Loucy (cell line): Measurements from ENCODE around the gene SLC8A2.

Experiments
- EZH2phosphoT487 ChIP-seq: fragments of 200-600 bp; IDR thresholded peaks from 2 replicates; pipeline ENCODE4 v1.6.1; 2018; ENCODE audit warnings: antibody characterized with exemption, mild to moderate bottlenecking, moderate library complexity, borderline replicate concordance
- TF ChIP-seq, protein P1 (sequence below): fragments of 200-600 bp; sonication (generic); conservative IDR thresholded peaks from 2 replicates; pipeline ENCODE4 v1.5.1; 2014; ENCODE audit warnings: mild to moderate bottlenecking, antibody characterized with exemption, low read length

- TF ChIP-seq, protein P1, sequence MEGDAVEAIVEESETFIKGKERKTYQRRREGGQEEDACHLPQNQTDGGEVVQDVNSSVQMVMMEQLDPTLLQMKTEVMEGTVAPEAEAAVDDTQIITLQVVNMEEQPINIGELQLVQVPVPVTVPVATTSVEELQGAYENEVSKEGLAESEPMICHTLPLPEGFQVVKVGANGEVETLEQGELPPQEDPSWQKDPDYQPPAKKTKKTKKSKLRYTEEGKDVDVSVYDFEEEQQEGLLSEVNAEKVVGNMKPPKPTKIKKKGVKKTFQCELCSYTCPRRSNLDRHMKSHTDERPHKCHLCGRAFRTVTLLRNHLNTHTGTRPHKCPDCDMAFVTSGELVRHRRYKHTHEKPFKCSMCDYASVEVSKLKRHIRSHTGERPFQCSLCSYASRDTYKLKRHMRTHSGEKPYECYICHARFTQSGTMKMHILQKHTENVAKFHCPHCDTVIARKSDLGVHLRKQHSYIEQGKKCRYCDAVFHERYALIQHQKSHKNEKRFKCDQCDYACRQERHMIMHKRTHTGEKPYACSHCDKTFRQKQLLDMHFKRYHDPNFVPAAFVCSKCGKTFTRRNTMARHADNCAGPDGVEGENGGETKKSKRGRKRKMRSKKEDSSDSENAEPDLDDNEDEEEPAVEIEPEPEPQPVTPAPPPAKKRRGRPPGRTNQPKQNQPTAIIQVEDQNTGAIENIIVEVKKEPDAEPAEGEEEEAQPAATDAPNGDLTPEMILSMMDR = no peak
- no peak for TF ChIP-seq EZH2phosphoT487
Measured at GRCh38 chr19:47459477-47459876, 12.2 kb downstream of the SLC8A2 start.
